HEK293T (cell line): ENCODE data around the gene PTBP1.

Experiments
- CTCF ChIA-PET: fragments of 350-600 bp; formaldehyde crosslinking; extraction: SDS; loops from one replicate; lab custom pipeline; 2021; ENCODE audit warnings: antibody characterized with exemption, inconsistent platforms; lab: Yijun Ruan, JAX
- POLR2A ChIA-PET: fragments of 350-600 bp; formaldehyde crosslinking; extraction: SDS; loops from one replicate; lab custom pipeline; 2020; ENCODE audit warnings: antibody characterized with exemption, inconsistent platforms; lab: Yijun Ruan, JAX
- DNase-seq: peaks from one replicate; pipeline ENCODE4 v3.0.0; 2012; ENCODE audit warnings: mixed read lengths; ENCODE audit errors: extremely low spot score
- ARNT ChIP-seq: fragments of 450-650 bp; IDR thresholded peaks from 2 replicates; pipeline ENCODE4 v1.6.1; 2017; ENCODE audit warnings: mild to moderate bottlenecking
- BHLHE40 ChIP-seq: fragments of 450-650 bp; IDR thresholded peaks from 2 replicates; pipeline ENCODE4 v1.6.1; 2016; ENCODE audit warnings: mild to moderate bottlenecking, moderate library complexity, borderline replicate concordance
- CTBP1 ChIP-seq: fragments of 450-650 bp; IDR thresholded peaks from 2 replicates; pipeline ENCODE4 v1.6.1; 2016; ENCODE audit warnings: borderline replicate concordance
- ELF4 ChIP-seq: fragments of 450-650 bp; IDR thresholded peaks from 2 replicates; pipeline ENCODE4 v1.6.1; 2017; ENCODE audit warnings: antibody characterized with exemption
- FOXA1 ChIP-seq: fragments of 450-650 bp; IDR thresholded peaks from 2 replicates; pipeline ENCODE4 v1.6.1; 2016; ENCODE audit warnings: mild to moderate bottlenecking
- FOXK2 ChIP-seq: fragments of 450-650 bp; IDR thresholded peaks from 2 replicates; pipeline ENCODE4 v1.6.1; 2016; ENCODE audit warnings: mild to moderate bottlenecking
- FOXM1 ChIP-seq: fragments of 450-650 bp; IDR thresholded peaks from 2 replicates; pipeline ENCODE4 v1.6.1; 2017; ENCODE audit warnings: mild to moderate bottlenecking, borderline replicate concordance
- HDGF ChIP-seq: fragments of 450-650 bp; IDR thresholded peaks from 2 replicates; pipeline ENCODE4 v1.6.1; 2017; ENCODE audit warnings: antibody characterized with exemption, borderline replicate concordance
- L3MBTL2 ChIP-seq: fragments of 450-650 bp; conservative IDR thresholded peaks from 2 replicates; pipeline ENCODE4 v1.6.1; 2016; ENCODE audit warnings: mild to moderate bottlenecking
- LEF1 ChIP-seq: fragments of 450-650 bp; IDR thresholded peaks from 2 replicates; pipeline ENCODE4 v1.6.1; 2017; ENCODE audit warnings: mild to moderate bottlenecking, borderline replicate concordance
- NFRKB ChIP-seq: fragments of 450-650 bp; IDR thresholded peaks from 2 replicates; pipeline ENCODE4 v1.6.1; 2016; ENCODE audit warnings: mild to moderate bottlenecking, moderate library complexity
- PKNOX1 ChIP-seq: fragments of 450-650 bp; IDR thresholded peaks from 2 replicates; pipeline ENCODE4 v1.6.1; 2016
- SP1 ChIP-seq: fragments of 450-650 bp; IDR thresholded peaks from 2 replicates; pipeline ENCODE4 v1.6.1; 2017
- SUZ12 ChIP-seq: fragments of 450-650 bp; IDR thresholded peaks from 2 replicates; pipeline ENCODE4 v1.6.1; 2016; ENCODE audit warnings: mild to moderate bottlenecking
- TARDBP ChIP-seq: fragments of 450-650 bp; IDR thresholded peaks from 2 replicates; pipeline ENCODE4 v1.6.1; 2016
- ZNF384 ChIP-seq: fragments of 450-650 bp; IDR thresholded peaks from 2 replicates; pipeline ENCODE4 v1.6.1; 2016

The PTBP1 gene

GRCh38 chr19:821825-822503 is 24.7 kb downstream of the PTBP1 start, which contains the start of gene PLPPR3:
Gene PLPPR3, minus strand, starts transcription at chr19:821955. Its CDS starts 396 bp downstream, at chr19:821559.
- POLR2A ChIA-PET = no interaction called here
- CTCF ChIA-PET = no interaction called here
- DNase-seq = no peak
- TF ChIP-seq FOXA1 (no peak), HDGF (no peak), TARDBP (no peak), SP1 (no peak), L3MBTL2 (no peak), ZNF384 (no peak)

- ChIA-PET CTCF (no interaction called here), POLR2A (no interaction called here)
- DNase-seq = no peak
- no peak for TF ChIP-seq LEF1
- TF ChIP-seq FOXM1 = no peak
- TF ChIP-seq ZNF384 = no peak
- TF ChIP-seq FOXK2 = no peak
- no peak for TF ChIP-seq SUZ12
- no peak for TF ChIP-seq PKNOX1
- no peak for TF ChIP-seq L3MBTL2
- TF ChIP-seq HDGF = no peak
- TF ChIP-seq SP1 = no peak
Observed at GRCh38 chr19:823565-824121, 26.4 kb downstream of the PTBP1 start.

GRCh38 chr19:824885-825284 is 27.6 kb downstream of the PTBP1 start:
- CTCF ChIA-PET = no interaction called here

GRCh38 chr19:825897-826644 is 28.8 kb downstream of the PTBP1 start:
- POLR2A ChIA-PET = no interaction called here
- TF ChIP-seq TARDBP = no peak
- TF ChIP-seq NFRKB = no peak
- TF ChIP-seq PKNOX1 = no peak
- no peak for TF ChIP-seq CTBP1
- no peak for TF ChIP-seq SP1
- TF ChIP-seq SUZ12 = no peak
- TF ChIP-seq LEF1 = no peak
- TF ChIP-seq BHLHE40 = no peak
- TF ChIP-seq ZNF384 = no peak
- no peak for TF ChIP-seq FOXK2
- TF ChIP-seq L3MBTL2 = no peak
- no peak for TF ChIP-seq ARNT
- TF ChIP-seq HDGF = no peak
- TF ChIP-seq FOXA1 = no peak
- TF ChIP-seq FOXM1 = no peak
- no peak for TF ChIP-seq ELF4
- no peak for DNase-seq
- CTCF ChIA-PET = no interaction called here

More at GRCh38 chr19:824885-825284, 27.6 kb downstream of the PTBP1 start:
- POLR2A ChIA-PET = no interaction called here
- DNase-seq = no peak
- TF ChIP-seq ELF4 (no peak), FOXK2 (no peak), LEF1 (no peak), NFRKB (no peak), SUZ12 (no peak), SP1 (no peak), FOXM1 (no peak), PKNOX1 (no peak), BHLHE40 (no peak), ZNF384 (no peak), TARDBP (no peak), L3MBTL2 (no peak), CTBP1 (no peak)

- POLR2A ChIA-PET = interaction anchor here (1.3 kb wide), 1 partner anchor 31 kb away, joined by 3 read pairs; no protein-coding TSS in a partner anchor
- CTCF ChIA-PET = no interaction called here
- TF ChIP-seq FOXM1 (no peak), HDGF (no peak), PKNOX1 (no peak), SP1 (no peak), L3MBTL2 (no peak), ELF4 (no peak), FOXA1 (no peak), BHLHE40 (no peak), FOXK2 (no peak), TARDBP (no peak), CTBP1 (no peak), NFRKB (no peak), SUZ12 (no peak), ZNF384 (no peak), LEF1 (no peak), ARNT (no peak)
- no peak for DNase-seq
Observed at GRCh38 chr19:827314-827709, 30.1 kb downstream of the PTBP1 start.
